Thyroid gland (tissue), 4 donors: ENCODE measurements around the gene VRK1. TPM values are rescaled to one million over a fixed set of nuclear protein-coding genes. Genes with fewer than 3 reads are reported as not detected.

Source experiments
- DNase-seq, 2 donors: peaks; one replicate each; pipeline ENCODE4 v3.0.0-alpha.2; 2019
- H3K27ac ChIP-seq, 3 donors: fragments of 200-600 bp; sonication (generic); 1 replicate in 2 of 3; 2 replicates in 1 of 3; pipeline ENCODE4 v1.5.1; 2016 to 2019; ENCODE audit warnings: mild to moderate bottlenecking in 1 of 3, moderate library complexity in 1 of 3
- H3K27me3 ChIP-seq: fragments of 200-600 bp; sonication (generic); one replicate; pipeline ENCODE4 v1.5.1; 2019
- H3K36me3 ChIP-seq, 2 donors: fragments of 200-600 bp; sonication (generic); one replicate each; pipeline ENCODE4 v1.5.1; 2016 to 2019
- H3K4me1 ChIP-seq, 2 donors: fragments of 200-600 bp; sonication (generic); one replicate each; pipeline ENCODE4 v1.5.1; 2017 to 2019
- H3K4me3 ChIP-seq, 3 donors: fragments of 200-600 bp; sonication (generic); replicated peaks in 1 of 3; 1 replicate in 2 of 3; 2 replicates in 1 of 3; pipeline ENCODE4 v1.5.1; 2016; ENCODE audit warnings: mild to moderate bottlenecking in 1 of 3
- H3K9me3 ChIP-seq: fragments of 200-600 bp; sonication (generic); one replicate; pipeline ENCODE4 v1.5.1; 2017
- POLR2A ChIP-seq, 2 donors: fragments of 450-650 bp; IDR thresholded peaks; one replicate each; pipeline ENCODE4 v1.6.1; 2017; ENCODE audit warnings: antibody characterized with exemption in 2 of 2, mild to moderate bottlenecking in 2 of 2, moderate library complexity in 1 of 2
- WGBS, 2 donors: methylation state at CpG; one replicate each; pipeline ENCODE4 v1.1.5; 2017; 5-methylcytosine and 5-hydroxymethylcytosine counted together
- intact Hi-C: fragments of 100-400 bp; cut with DNase I; formaldehyde crosslinking; loops from one replicate; pipeline ENCODE4 v1.15.1; 2023
- total RNA-seq, 4 donors: library from RNA; depleted of rRNA; stranded (reverse); fragments of >200 nt; gene quantifications; one replicate each; pipeline ENCODE4 v1.2.3, GENCODE V29; 2016
- TF ChIP-seq, protein P1 (sequence below), 6 experiments: fragments of 200-600 bp in 3 of 6; fragments of 450-650 bp in 3 of 6; sonication (generic) in 3 of 6; IDR thresholded peaks; one replicate each; pipeline ENCODE4 v1.5.1; 2016 to 2019; ENCODE audit warnings: antibody characterized with exemption in 6 of 6, mild to moderate bottlenecking in 2 of 6, inconsistent platforms in 1 of 6, moderate library complexity in 1 of 6

Gene VRK1
- total RNA-seq, 4 donors from 2014 or later: 10.1 to 44.4 (median 14.2) TPM

GRCh38 chr14:96780500-96780899 is 16.7 kb upstream of the VRK1 start:
- Histone ChIP-seq H3K4me3 (no peak overlapping the region), H3K4me1 (no peaks in the 10 kb centered on the region), H3K36me3 (no peaks in the 10 kb centered on the region), H3K27me3 (no peaks in the 10 kb centered on the region), H3K9me3 (no peaks in the 10 kb centered on the region), H3K27ac (no peak overlapping the region)
- intact Hi-C loops: no loop called here
- TF ChIP-seq, protein P1, sequence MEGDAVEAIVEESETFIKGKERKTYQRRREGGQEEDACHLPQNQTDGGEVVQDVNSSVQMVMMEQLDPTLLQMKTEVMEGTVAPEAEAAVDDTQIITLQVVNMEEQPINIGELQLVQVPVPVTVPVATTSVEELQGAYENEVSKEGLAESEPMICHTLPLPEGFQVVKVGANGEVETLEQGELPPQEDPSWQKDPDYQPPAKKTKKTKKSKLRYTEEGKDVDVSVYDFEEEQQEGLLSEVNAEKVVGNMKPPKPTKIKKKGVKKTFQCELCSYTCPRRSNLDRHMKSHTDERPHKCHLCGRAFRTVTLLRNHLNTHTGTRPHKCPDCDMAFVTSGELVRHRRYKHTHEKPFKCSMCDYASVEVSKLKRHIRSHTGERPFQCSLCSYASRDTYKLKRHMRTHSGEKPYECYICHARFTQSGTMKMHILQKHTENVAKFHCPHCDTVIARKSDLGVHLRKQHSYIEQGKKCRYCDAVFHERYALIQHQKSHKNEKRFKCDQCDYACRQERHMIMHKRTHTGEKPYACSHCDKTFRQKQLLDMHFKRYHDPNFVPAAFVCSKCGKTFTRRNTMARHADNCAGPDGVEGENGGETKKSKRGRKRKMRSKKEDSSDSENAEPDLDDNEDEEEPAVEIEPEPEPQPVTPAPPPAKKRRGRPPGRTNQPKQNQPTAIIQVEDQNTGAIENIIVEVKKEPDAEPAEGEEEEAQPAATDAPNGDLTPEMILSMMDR (IDR thresholded peaks at IDR 0.05): no peak
- no peak for TF ChIP-seq POLR2A (IDR thresholded peaks at IDR 0.05)
- no peak for DNase-seq
- WGBS, 2 donors: 85% methylated on average over 3 of the region's 3 CpGs

GRCh38 chr14:96781371-96781770 is 15.8 kb upstream of the VRK1 start:
- Histone ChIP-seq H3K27me3 (no peaks in the 10 kb centered on the region), H3K27ac (no peak overlapping the region), H3K36me3 (no peaks in the 10 kb centered on the region), H3K9me3 (no peaks in the 10 kb centered on the region), H3K4me3 (no peak overlapping the region), H3K4me1 (no peaks in the 10 kb centered on the region)
- TF ChIP-seq POLR2A (IDR thresholded peaks at IDR 0.05): no peak
- TF ChIP-seq, protein P1 (IDR thresholded peaks at IDR 0.05): no peak
- intact Hi-C loops: no loop called here
- WGBS, 2 donors: 74 to 80% methylated on average over 3 of the region's 3 CpGs
- DNase-seq: no peak

DNA sequence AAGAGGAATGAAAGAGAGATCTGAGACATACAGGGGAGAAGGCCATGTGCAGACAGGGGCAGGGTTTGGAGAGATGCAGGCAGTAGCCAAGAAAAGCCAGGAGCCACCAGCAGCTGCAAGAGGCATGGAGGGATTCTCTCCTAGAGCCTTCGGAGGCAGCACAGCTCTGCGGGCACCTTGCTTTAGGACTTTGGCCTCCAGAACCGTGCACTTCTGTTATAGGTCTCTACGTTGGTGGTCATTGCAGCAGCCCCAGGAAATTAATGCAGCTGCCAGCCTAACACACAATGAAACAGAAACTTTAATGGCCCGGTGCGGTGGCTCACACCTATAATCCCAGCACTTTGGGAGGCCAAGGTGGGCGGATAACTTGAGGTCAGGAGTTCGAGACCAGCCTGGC is 14.7 kb upstream of the VRK1 start:
- no peak for DNase-seq
- TF ChIP-seq, protein P1 (IDR thresholded peaks at IDR 0.05): no peak
- no peak for TF ChIP-seq POLR2A (IDR thresholded peaks at IDR 0.05)
- WGBS, 2 donors: 88 to 94% methylated on average over 8 of the region's 8 CpGs

GRCh38 chr14:96783043-96783914 is 13.9 kb upstream of the VRK1 start:
- WGBS, 2 donors: 69 to 83% methylated on average over 10 of the region's 10 CpGs
- no peaks in the 10 kb centered on the region for H3K4me1 ChIP-seq
- intact Hi-C loops: no loop called here
- H3K27me3 ChIP-seq: no peaks in the 10 kb centered on the region
- no peak overlapping the region for H3K27ac ChIP-seq
- no peaks in the 10 kb centered on the region for H3K36me3 ChIP-seq
- TF ChIP-seq, protein P1 (IDR thresholded peaks at IDR 0.05): no peak
- TF ChIP-seq POLR2A (IDR thresholded peaks at IDR 0.05): no peak
- no peak overlapping the region for H3K4me3 ChIP-seq
- no peaks in the 10 kb centered on the region for H3K9me3 ChIP-seq
- no peak for DNase-seq

More for the DNA sequence above, 14.7 kb upstream of the VRK1 start:
- Histone ChIP-seq H3K27ac (no peak overlapping the region), H3K4me3 (no peak overlapping the region), H3K36me3 (no peaks in the 10 kb centered on the region), H3K4me1 (no peaks in the 10 kb centered on the region), H3K9me3 (no peaks in the 10 kb centered on the region), H3K27me3 (no peaks in the 10 kb centered on the region)
- intact Hi-C loops: no loop called here

DNA sequence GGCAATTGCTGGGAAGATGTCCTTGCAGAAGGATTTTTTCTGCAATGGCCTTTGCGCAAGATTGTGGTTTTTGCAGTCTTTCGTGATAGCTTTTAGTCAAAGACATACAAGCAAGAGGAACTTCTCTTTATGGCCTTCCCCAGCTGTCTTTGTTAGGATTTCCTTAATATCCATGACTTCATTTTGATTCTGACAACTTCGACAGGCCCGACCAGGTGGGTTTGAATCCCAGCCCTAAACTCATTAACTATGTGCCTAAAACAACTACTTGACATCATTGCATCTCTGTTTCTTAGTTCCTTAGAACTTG is 13.3 kb upstream of the VRK1 start:
- intact Hi-C loops: no loop called here
- Histone ChIP-seq H3K27me3 (no peaks in the 10 kb centered on the region), H3K36me3 (no peaks in the 10 kb centered on the region), H3K9me3 (no peaks in the 10 kb centered on the region), H3K27ac (no peak overlapping the region), H3K4me3 (no peak overlapping the region), H3K4me1 (no peaks in the 10 kb centered on the region)
- no peak for DNase-seq
- TF ChIP-seq, protein P1 (IDR thresholded peaks at IDR 0.05): no peak
- TF ChIP-seq POLR2A (IDR thresholded peaks at IDR 0.05): no peak
- 56 to 62% methylated on average over 4 of the region's 4 CpGs for WGBS, 2 donors
